ENCODE data around the gene TCAF1.
"Not testable (repeated sequence)": the region's sequence is repeated elsewhere in the genome, so short reads cannot be mapped to it uniquely, and the experiment has no call there.

The TCAF1 gene

DNA sequence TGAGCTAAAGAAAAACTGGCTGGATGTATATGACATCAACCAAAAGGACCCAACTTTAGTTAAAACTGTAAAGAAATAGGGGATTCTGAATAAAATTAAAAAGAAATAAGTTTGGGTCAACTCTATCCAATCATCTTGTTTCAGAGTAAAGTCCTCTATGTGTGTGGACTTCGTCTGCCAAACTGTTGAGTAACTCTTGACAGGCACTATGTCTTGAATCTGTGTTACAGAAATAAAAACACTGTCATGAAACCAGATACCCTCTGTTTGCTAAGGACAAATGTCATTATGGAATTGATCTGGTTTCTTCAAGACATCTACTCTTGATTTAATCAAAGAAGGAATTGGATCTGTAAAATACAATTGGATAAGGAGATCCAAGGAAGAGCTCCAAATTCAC lies 46.5 kb downstream of the TCAF1 start:
- not testable (repeated sequence) for H3K9me3 ChIP-seq (ENCODE audit: control insufficient read depth in 2 of 2, low read length in 2 of 2); H3K9ac ChIP-seq (ENCODE audit: low read depth in 1 of 2, low read length in 2 of 2); H3K27me3 ChIP-seq (ENCODE audit: control insufficient read depth in 2 of 2, insufficient read depth in 2 of 2, low read length in 2 of 2); H3K36me3 ChIP-seq (ENCODE audit: control insufficient read depth in 2 of 2, insufficient read depth in 2 of 2, low read length in 2 of 2); H3K27ac ChIP-seq (ENCODE audit: low read depth in 2 of 2, low read length in 2 of 2); H3K4me1 ChIP-seq (ENCODE audit: control insufficient read depth in 2 of 2, insufficient read depth in 2 of 2, low read length in 2 of 2); H3K4me3 ChIP-seq (ENCODE audit: low read length in 2 of 2)

GRCh38 chr7:143850682-143851081 lies 51.3 kb downstream of the TCAF1 start:
- Histone ChIP-seq H3K9ac (ENCODE audit: low read depth in 1 of 2, low read length in 2 of 2) (no peak overlapping the region), H3K9me3 (ENCODE audit: control insufficient read depth in 2 of 2, low read length in 2 of 2) (peaks cover 0 to 3% of the 10 kb centered on the region in 2 donors), H3K27me3 (ENCODE audit: control insufficient read depth in 2 of 2, insufficient read depth in 2 of 2, low read length in 2 of 2) (no peaks in the 10 kb centered on the region), H3K36me3 (ENCODE audit: control insufficient read depth in 2 of 2, insufficient read depth in 2 of 2, low read length in 2 of 2) (no peaks in the 10 kb centered on the region), H3K27ac (ENCODE audit: low read depth in 2 of 2, low read length in 2 of 2) (no peak overlapping the region), H3K4me1 (ENCODE audit: control insufficient read depth in 2 of 2, insufficient read depth in 2 of 2, low read length in 2 of 2) (no peaks in the 10 kb centered on the region), H3K4me3 (ENCODE audit: low read length in 2 of 2) (no peak overlapping the region)

DNA sequence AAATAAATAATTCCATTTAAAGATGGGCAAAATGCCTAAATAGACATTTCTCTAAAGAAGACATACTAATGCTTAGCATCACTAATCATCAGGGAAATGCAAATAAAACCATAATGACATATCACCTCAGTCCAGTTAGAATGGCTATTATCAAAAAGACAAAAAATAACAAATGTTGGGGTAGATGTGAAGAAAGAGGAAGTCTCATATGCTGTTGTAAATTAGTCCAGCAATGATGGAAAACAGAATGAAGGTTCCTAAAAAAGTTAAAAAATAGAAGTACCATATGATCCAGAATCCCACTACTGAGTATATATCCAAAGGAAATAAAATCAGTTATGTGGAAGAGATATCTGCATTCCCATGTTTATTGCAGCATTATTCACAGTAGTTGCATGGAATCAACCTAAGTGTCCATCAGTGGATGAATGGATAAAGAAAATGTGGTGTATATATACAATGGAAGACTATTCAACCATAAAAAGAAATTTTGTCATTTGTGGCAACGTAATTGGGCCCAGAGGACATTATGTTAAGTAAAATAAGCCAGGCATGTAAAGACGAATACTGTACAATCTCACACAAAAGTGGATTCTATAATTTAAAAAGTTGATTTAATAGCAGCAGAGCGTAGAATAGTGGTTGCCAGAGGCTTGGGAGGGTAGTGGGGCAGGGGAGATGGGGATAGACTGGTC lies 52.0 kb downstream of the TCAF1 start:
- no peaks in the 10 kb centered on the region for H3K27me3 ChIP-seq (ENCODE audit: control insufficient read depth in 2 of 2, insufficient read depth in 2 of 2, low read length in 2 of 2)
- peaks cover 0 to 3% of the 10 kb centered on the region in 2 donors for H3K9me3 ChIP-seq (ENCODE audit: control insufficient read depth in 2 of 2, low read length in 2 of 2)
- no peak overlapping the region for H3K9ac ChIP-seq (ENCODE audit: low read depth in 1 of 2, low read length in 2 of 2)
- no peak overlapping the region for H3K27ac ChIP-seq (ENCODE audit: low read depth in 2 of 2, low read length in 2 of 2)
- H3K4me1 ChIP-seq (ENCODE audit: control insufficient read depth in 2 of 2, insufficient read depth in 2 of 2, low read length in 2 of 2), result no peaks in the 10 kb centered on the region
- no peak overlapping the region for H3K4me3 ChIP-seq (ENCODE audit: low read length in 2 of 2)
- H3K36me3 ChIP-seq (ENCODE audit: control insufficient read depth in 2 of 2, insufficient read depth in 2 of 2, low read length in 2 of 2), result no peaks in the 10 kb centered on the region

DNA sequence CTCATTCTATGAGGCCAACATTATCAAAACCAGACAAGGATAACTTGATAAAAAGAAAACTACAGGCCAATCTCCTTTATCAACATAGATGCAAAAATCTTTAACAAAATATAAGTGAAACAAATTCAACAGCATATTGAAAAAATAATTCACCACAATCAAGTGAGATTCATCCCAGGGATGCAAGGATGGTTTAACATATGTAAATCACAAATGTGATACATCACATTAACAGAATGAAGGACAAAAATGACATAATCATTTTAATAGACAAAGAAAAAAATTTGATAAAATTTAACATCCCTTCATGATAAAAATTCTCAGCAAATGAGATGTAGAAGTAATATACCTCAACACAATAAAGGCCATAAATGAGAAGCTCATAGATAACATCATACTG lies 53.8 kb downstream of the TCAF1 start:
- H3K36me3 ChIP-seq (ENCODE audit: control insufficient read depth in 2 of 2, insufficient read depth in 2 of 2, low read length in 2 of 2), result no peaks in the 10 kb centered on the region
- peaks cover 0 to 3% of the 10 kb centered on the region in 2 donors for H3K9me3 ChIP-seq (ENCODE audit: control insufficient read depth in 2 of 2, low read length in 2 of 2)

DNA sequence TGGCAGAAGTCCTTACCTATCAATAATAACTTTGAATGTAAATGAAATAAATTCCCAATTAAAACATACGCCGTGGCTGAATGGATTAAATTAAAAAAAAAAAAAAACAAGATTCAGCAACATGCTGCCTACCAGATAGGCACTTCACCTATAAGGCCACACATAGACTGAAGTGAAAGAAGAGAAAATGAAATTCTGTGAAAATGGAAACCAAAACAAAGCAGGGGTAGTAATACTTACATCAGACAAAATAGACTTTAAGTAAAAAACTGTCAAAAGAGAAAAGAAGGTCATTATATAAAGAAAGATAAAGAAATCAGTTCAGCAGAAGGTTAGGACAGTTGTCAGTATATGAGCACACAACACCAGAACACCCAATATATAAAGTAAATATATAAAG lies 55.3 kb downstream of the TCAF1 start:
- Histone ChIP-seq H3K9ac (ENCODE audit: low read depth in 1 of 2, low read length in 2 of 2) (no peak overlapping the region), H3K36me3 (ENCODE audit: control insufficient read depth in 2 of 2, insufficient read depth in 2 of 2, low read length in 2 of 2) (no peaks in the 10 kb centered on the region), H3K27me3 (ENCODE audit: control insufficient read depth in 2 of 2, insufficient read depth in 2 of 2, low read length in 2 of 2) (no peaks in the 10 kb centered on the region), H3K27ac (ENCODE audit: low read depth in 2 of 2, low read length in 2 of 2) (no peak overlapping the region), H3K9me3 (ENCODE audit: control insufficient read depth in 2 of 2, low read length in 2 of 2) (peaks cover 0 to 3% of the 10 kb centered on the region in 2 donors), H3K4me1 (ENCODE audit: control insufficient read depth in 2 of 2, insufficient read depth in 2 of 2, low read length in 2 of 2) (no peaks in the 10 kb centered on the region), H3K4me3 (ENCODE audit: low read length in 2 of 2) (no peak overlapping the region)

More for the DNA sequence above, 53.8 kb downstream of the TCAF1 start:
- H3K27me3 ChIP-seq (ENCODE audit: control insufficient read depth in 2 of 2, insufficient read depth in 2 of 2, low read length in 2 of 2), result no peaks in the 10 kb centered on the region
- no peaks in the 10 kb centered on the region for H3K4me1 ChIP-seq (ENCODE audit: control insufficient read depth in 2 of 2, insufficient read depth in 2 of 2, low read length in 2 of 2)
- no peak overlapping the region for H3K27ac ChIP-seq (ENCODE audit: low read depth in 2 of 2, low read length in 2 of 2)
- H3K4me3 ChIP-seq (ENCODE audit: low read length in 2 of 2), result no peak overlapping the region
- no peak overlapping the region for H3K9ac ChIP-seq (ENCODE audit: low read depth in 1 of 2, low read length in 2 of 2)

DNA sequence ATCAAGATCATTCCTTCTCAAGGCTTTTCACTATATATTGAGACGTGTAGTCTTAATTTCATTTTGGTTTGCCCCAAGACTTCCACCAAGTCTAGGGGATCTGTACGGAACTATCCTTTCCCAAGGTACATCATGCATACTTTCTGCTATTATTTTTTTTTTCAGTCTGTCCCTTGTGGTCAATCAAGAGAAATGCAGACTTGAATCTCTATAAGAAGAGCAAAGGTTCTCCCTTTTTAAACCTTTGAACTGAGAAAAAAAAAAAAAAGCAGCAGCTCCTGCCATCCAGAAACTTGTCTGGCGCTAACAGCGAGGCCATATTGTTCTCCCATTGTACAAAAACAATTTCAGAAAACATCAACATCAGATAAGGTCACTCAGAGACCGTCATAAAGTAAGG lies 60.3 kb downstream of the TCAF1 start:
- not testable (repeated sequence) for H3K36me3 ChIP-seq (ENCODE audit: control insufficient read depth in 2 of 2, insufficient read depth in 2 of 2, low read length in 2 of 2); H3K4me1 ChIP-seq (ENCODE audit: control insufficient read depth in 2 of 2, insufficient read depth in 2 of 2, low read length in 2 of 2); H3K9ac ChIP-seq (ENCODE audit: low read depth in 1 of 2, low read length in 2 of 2); H3K4me3 ChIP-seq (ENCODE audit: low read length in 2 of 2); H3K9me3 ChIP-seq (ENCODE audit: control insufficient read depth in 2 of 2, low read length in 2 of 2); H3K27ac ChIP-seq (ENCODE audit: low read depth in 2 of 2, low read length in 2 of 2); H3K27me3 ChIP-seq (ENCODE audit: control insufficient read depth in 2 of 2, insufficient read depth in 2 of 2, low read length in 2 of 2)

DNA sequence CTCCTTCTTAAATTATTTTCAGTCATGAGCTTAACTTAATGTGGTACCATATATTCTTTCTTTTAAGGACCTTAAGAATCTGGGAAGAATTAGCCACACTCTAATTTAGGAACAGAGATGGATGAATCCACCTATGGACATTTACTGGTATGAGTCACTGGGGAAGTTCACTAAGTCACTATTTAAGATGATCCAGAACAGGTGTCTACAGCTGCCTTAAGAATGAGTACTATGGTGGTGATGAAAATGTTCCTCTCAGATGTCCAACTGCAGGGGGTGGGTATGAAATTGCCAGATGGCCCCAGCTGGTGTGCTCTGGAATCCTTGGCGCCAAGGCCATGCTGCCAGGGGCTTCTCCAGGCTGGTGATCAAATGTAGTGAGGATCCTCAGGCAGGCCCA lies 61.9 kb downstream of the TCAF1 start:
- H3K27me3 ChIP-seq (ENCODE audit: control insufficient read depth in 2 of 2, insufficient read depth in 2 of 2, low read length in 2 of 2), result not testable (repeated sequence)

GRCh38 chr7:143837223-143837622 lies 64.8 kb downstream of the TCAF1 start:
- not testable (repeated sequence) for H3K36me3 ChIP-seq (ENCODE audit: control insufficient read depth in 2 of 2, insufficient read depth in 2 of 2, low read length in 2 of 2); H3K27ac ChIP-seq (ENCODE audit: low read depth in 2 of 2, low read length in 2 of 2); H3K27me3 ChIP-seq (ENCODE audit: control insufficient read depth in 2 of 2, insufficient read depth in 2 of 2, low read length in 2 of 2); H3K4me3 ChIP-seq (ENCODE audit: low read length in 2 of 2); H3K9me3 ChIP-seq (ENCODE audit: control insufficient read depth in 2 of 2, low read length in 2 of 2); H3K4me1 ChIP-seq (ENCODE audit: control insufficient read depth in 2 of 2, insufficient read depth in 2 of 2, low read length in 2 of 2); H3K9ac ChIP-seq (ENCODE audit: low read depth in 1 of 2, low read length in 2 of 2)

More for the DNA sequence above, 61.9 kb downstream of the TCAF1 start:
- not testable (repeated sequence) for H3K27ac ChIP-seq (ENCODE audit: low read depth in 2 of 2, low read length in 2 of 2); H3K4me1 ChIP-seq (ENCODE audit: control insufficient read depth in 2 of 2, insufficient read depth in 2 of 2, low read length in 2 of 2); H3K4me3 ChIP-seq (ENCODE audit: low read length in 2 of 2); H3K9ac ChIP-seq (ENCODE audit: low read depth in 1 of 2, low read length in 2 of 2); H3K36me3 ChIP-seq (ENCODE audit: control insufficient read depth in 2 of 2, insufficient read depth in 2 of 2, low read length in 2 of 2); H3K9me3 ChIP-seq (ENCODE audit: control insufficient read depth in 2 of 2, low read length in 2 of 2)

DNA sequence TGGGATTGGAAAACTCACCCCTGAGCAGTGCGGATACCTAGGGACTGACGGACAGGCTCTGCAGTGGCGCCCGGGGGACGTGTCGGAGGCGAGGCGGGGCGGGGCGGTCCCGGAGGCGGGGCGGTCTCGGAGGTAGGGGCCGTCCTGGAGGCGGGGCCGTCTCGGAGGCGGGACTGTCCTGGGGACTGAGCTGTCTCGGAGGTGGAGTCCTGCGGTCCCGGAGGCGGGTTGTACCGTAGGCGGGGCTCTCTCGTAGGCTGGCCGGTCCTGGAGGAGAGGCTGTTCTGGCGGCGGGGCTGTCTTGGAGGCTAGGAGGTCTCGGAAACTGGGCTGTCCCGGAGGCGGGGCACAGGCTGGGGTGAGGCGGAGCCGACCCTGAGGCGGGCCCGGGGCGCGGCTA lies 65.4 kb downstream of the TCAF1 start:
- H3K36me3 ChIP-seq (ENCODE audit: control insufficient read depth in 2 of 2, insufficient read depth in 2 of 2, low read length in 2 of 2); H3K4me1 ChIP-seq (ENCODE audit: control insufficient read depth in 2 of 2, insufficient read depth in 2 of 2, low read length in 2 of 2); H3K27me3 ChIP-seq (ENCODE audit: control insufficient read depth in 2 of 2, insufficient read depth in 2 of 2, low read length in 2 of 2); H3K9me3 ChIP-seq (ENCODE audit: control insufficient read depth in 2 of 2, low read length in 2 of 2): not testable (repeated sequence)
- Histone ChIP-seq H3K27ac (ENCODE audit: low read depth in 2 of 2, low read length in 2 of 2) (peak overlapping the region; percentile 42 to 56), H3K9ac (ENCODE audit: low read depth in 1 of 2, low read length in 2 of 2) (peak overlapping the region in 1 of 2 donors; percentile 38), H3K4me3 (ENCODE audit: low read length in 2 of 2) (peak overlapping the region; percentile 48 to 59)

DNA sequence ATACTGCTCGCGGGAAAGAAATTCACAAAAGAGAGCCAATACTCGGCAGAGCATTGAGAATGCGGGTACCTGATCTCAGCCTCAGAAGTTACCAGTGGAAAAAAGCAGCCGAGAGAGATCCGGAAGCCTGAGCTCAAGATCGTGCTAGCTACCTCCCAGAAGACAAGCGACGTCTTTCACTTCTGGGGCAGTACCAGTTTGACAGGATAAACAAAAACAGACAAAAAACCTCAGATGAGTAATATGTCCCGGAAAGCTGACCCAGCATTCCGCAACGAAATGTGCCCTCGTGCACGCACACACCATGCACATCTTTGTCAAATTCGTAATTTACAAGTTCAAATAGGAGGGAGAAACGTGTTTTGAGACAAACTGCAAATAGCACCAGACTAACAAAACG lies 65.9 kb downstream of the TCAF1 start:
- H3K9me3 ChIP-seq (ENCODE audit: control insufficient read depth in 2 of 2, low read length in 2 of 2); H3K36me3 ChIP-seq (ENCODE audit: control insufficient read depth in 2 of 2, insufficient read depth in 2 of 2, low read length in 2 of 2); H3K27me3 ChIP-seq (ENCODE audit: control insufficient read depth in 2 of 2, insufficient read depth in 2 of 2, low read length in 2 of 2); H3K27ac ChIP-seq (ENCODE audit: low read depth in 2 of 2, low read length in 2 of 2); H3K4me3 ChIP-seq (ENCODE audit: low read length in 2 of 2); H3K9ac ChIP-seq (ENCODE audit: low read depth in 1 of 2, low read length in 2 of 2); H3K4me1 ChIP-seq (ENCODE audit: control insufficient read depth in 2 of 2, insufficient read depth in 2 of 2, low read length in 2 of 2): not testable (repeated sequence)

GRCh38 chr7:143826578-143826977 lies 75.4 kb downstream of the TCAF1 start:
- H3K27ac ChIP-seq (ENCODE audit: low read depth in 2 of 2, low read length in 2 of 2); H3K27me3 ChIP-seq (ENCODE audit: control insufficient read depth in 2 of 2, insufficient read depth in 2 of 2, low read length in 2 of 2); H3K9ac ChIP-seq (ENCODE audit: low read depth in 1 of 2, low read length in 2 of 2); H3K4me1 ChIP-seq (ENCODE audit: control insufficient read depth in 2 of 2, insufficient read depth in 2 of 2, low read length in 2 of 2); H3K9me3 ChIP-seq (ENCODE audit: control insufficient read depth in 2 of 2, low read length in 2 of 2); H3K36me3 ChIP-seq (ENCODE audit: control insufficient read depth in 2 of 2, insufficient read depth in 2 of 2, low read length in 2 of 2); H3K4me3 ChIP-seq (ENCODE audit: low read length in 2 of 2): not testable (repeated sequence)

Data from mucosa of rectum (tissue), 2 donors.